ENCODE results near the gene SPINK14.

The SPINK14 gene

GRCh38 chr5:148166550-148167283 is 1.6 kb upstream of the SPINK14 start:
- no peak for FAIRE-seq
- DNase-seq (ENCODE audit: insufficient read length, low spot score): no peak
- TF ChIP-seq, protein P1, sequence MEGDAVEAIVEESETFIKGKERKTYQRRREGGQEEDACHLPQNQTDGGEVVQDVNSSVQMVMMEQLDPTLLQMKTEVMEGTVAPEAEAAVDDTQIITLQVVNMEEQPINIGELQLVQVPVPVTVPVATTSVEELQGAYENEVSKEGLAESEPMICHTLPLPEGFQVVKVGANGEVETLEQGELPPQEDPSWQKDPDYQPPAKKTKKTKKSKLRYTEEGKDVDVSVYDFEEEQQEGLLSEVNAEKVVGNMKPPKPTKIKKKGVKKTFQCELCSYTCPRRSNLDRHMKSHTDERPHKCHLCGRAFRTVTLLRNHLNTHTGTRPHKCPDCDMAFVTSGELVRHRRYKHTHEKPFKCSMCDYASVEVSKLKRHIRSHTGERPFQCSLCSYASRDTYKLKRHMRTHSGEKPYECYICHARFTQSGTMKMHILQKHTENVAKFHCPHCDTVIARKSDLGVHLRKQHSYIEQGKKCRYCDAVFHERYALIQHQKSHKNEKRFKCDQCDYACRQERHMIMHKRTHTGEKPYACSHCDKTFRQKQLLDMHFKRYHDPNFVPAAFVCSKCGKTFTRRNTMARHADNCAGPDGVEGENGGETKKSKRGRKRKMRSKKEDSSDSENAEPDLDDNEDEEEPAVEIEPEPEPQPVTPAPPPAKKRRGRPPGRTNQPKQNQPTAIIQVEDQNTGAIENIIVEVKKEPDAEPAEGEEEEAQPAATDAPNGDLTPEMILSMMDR (IDR thresholded peaks at IDR 0.05; ENCODE audit: insufficient read depth, missing control alignments): no peak

DNA sequence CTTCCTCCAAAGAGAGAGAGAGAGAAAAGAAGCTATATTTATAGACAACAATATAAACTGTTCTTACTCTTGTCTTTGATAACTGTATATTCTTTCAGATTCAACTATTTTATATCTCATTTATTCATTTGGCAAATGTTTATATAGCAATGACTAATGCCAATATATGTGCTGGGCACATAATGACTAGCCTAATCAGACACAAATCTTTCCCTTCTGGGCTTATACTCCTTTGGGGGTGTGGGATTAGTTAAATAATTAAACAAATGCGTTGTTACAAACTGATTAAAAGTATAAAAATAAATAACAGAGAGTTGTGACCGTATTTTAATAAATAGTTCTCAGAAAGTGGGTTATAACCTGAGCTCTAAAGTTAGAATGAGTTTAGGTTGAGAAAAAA is 4.0 kb downstream of the SPINK14 start:
- TF ChIP-seq, protein P1 (IDR thresholded peaks at IDR 0.05; ENCODE audit: insufficient read depth, missing control alignments): no peak
- no peak for FAIRE-seq

DNA sequence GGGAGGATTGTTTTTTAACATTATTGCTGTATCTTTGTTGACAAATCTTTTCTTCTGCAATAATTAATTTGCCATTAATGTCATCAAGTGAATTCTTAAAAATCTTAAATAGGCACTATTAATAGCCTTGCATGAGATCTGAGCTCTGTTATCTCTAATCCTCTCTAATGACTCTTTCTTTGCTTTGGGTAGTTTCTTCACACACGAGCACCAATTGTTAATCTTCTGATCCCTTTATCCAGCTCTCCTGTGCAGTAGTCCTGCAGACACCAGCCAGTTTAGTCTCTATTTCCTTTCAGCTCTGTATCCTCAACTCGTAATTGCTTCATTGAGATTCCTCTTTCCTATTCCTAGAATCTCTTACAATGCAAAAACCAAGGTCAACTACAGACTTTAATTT is 8.1 kb downstream of the SPINK14 start:
- peak; percentile 21 for FAIRE-seq
- no peak for DNase-seq (ENCODE audit: insufficient read length, low spot score)
- TF ChIP-seq, protein P1 (IDR thresholded peaks at IDR 0.05; ENCODE audit: insufficient read depth, missing control alignments): no peak

More for the DNA sequence above, 4.0 kb downstream of the SPINK14 start:
- DNase-seq (ENCODE audit: insufficient read length, low spot score): no peak

GRCh38 chr5:148177207-148177606 is 8.9 kb downstream of the SPINK14 start:
- TF ChIP-seq, protein P1 (IDR thresholded peaks at IDR 0.05; ENCODE audit: insufficient read depth, missing control alignments): no peak
- FAIRE-seq (no peak), DNase-seq (ENCODE audit: insufficient read length, low spot score) (no peak)

GRCh38 chr5:148179234-148179824 is 11.0 kb downstream of the SPINK14 start:
- DNase-seq (ENCODE audit: insufficient read length, low spot score) (no peak), FAIRE-seq (peak; percentile 89)
- TF ChIP-seq, protein P1 (IDR thresholded peaks at IDR 0.05; ENCODE audit: insufficient read depth, missing control alignments): peak; percentile 92

DNA sequence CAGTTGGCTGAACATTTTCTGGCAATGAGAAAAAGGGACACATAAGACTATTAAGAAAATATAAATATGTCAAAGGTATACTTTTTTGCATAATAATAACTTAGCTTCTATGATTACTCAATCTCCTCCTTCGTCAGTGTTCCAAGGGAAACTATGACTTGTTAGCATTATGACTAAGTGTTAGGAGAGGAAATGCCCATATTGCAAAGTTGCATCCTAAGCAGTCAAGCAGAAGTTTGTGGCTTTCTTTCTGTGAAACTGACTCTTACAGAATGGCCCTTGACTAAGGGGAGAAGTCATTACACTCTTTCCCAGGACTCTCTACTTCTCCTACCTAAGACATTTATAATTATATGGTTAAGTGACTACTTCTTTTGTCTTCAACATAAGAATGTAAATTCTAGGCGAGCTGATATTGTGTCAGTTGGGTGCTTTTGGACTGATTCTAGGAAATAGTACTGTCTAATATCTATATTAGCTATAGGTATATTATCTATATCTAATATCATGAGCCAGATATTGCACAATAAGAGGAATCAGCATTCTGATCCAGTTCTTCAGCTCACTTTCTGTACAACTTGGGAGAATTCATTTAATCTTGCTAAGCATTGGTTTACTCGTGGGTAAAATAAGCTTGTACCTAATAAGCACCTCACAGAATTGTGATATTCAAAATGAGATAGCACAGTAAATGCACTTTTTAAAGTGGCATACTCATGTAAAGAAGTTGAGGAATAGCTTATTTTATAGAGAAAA is 18.1 kb downstream of the SPINK14 start:
- FAIRE-seq (no peak), DNase-seq (ENCODE audit: insufficient read length, low spot score) (no peak)
- TF ChIP-seq, protein P1 (IDR thresholded peaks at IDR 0.05; ENCODE audit: insufficient read depth, missing control alignments): no peak
